ENCODE measurements around the gene PPP2R1B.

DNA sequence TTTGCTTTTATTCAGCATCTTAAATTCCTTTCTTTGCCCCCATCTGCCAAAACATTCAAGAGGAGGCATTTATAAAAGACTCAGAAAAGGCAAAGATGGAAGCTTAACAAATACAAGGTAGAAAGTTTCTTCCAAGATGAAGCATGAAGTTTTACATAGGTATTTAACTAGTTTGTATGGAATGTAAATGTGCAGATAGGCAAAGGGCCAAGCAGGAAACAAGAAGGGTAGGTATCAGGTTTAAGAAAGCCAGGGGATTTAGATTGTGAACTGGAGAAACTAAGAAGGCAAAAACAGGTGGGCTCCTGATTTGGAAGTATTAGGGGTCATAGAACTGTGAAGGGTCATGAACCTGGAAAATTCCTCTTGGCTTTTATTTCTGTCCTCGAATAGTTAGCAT lies 62.6 kb downstream of the PPP2R1B start:
- TF ChIP-seq POLR2A (IDR thresholded peaks at IDR 0.05), result no peak
- TF ChIP-seq, protein P1, sequence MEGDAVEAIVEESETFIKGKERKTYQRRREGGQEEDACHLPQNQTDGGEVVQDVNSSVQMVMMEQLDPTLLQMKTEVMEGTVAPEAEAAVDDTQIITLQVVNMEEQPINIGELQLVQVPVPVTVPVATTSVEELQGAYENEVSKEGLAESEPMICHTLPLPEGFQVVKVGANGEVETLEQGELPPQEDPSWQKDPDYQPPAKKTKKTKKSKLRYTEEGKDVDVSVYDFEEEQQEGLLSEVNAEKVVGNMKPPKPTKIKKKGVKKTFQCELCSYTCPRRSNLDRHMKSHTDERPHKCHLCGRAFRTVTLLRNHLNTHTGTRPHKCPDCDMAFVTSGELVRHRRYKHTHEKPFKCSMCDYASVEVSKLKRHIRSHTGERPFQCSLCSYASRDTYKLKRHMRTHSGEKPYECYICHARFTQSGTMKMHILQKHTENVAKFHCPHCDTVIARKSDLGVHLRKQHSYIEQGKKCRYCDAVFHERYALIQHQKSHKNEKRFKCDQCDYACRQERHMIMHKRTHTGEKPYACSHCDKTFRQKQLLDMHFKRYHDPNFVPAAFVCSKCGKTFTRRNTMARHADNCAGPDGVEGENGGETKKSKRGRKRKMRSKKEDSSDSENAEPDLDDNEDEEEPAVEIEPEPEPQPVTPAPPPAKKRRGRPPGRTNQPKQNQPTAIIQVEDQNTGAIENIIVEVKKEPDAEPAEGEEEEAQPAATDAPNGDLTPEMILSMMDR (IDR thresholded peaks at IDR 0.05), result no peak

All from upper lobe of left lung (tissue), 4 donors.